Measurements from ENCODE around the gene GDPD4. TPM values are rescaled to one million over a fixed set of nuclear protein-coding genes. Genes with fewer than 3 reads are reported as not detected.

GDPD4 gene
- total and polyA plus RNA-seq, 2 of the 4 experiments (the other 2 are of a cell fraction), result not detected

GRCh38 chr11:77180346-77180745 lies 121.1 kb downstream of the GDPD4 start:
- H3K56ac ChIP-seq (ENCODE audit: extremely low read depth, insufficient read depth, low read length), result no peak overlapping the region
- no peak overlapping the region for H3K4ac ChIP-seq (ENCODE audit: low read depth, low read length)
- no peak overlapping the region for H3K14ac ChIP-seq (replicated peaks; ENCODE audit: low read depth, low read length)
- DNase-seq (no peak), ATAC-seq (ENCODE audit: low read depth) (no peak)
- WGBS, 2 experiments (ENCODE audit: extremely low coverage in 2 of 2, insufficient read length in 1 of 2), result 72% methylated on average over 5 of the region's 11 CpGs; no CpG with 5 or more reads in 1 of the 2 experiments
- H2AK5ac ChIP-seq (ENCODE audit: low read depth, low read length), result no peak overlapping the region
- H3K27me3 ChIP-seq (ENCODE audit: control insufficient read depth, insufficient read depth, low read length), result peaks cover 35% of the 10 kb centered on the region
- H3K27ac ChIP-seq (ENCODE audit: insufficient read depth, low read length), result no peak overlapping the region
- no TSS peak for BruUV-seq (replicated peaks)
- no peak overlapping the region for H2BK5ac ChIP-seq (ENCODE audit: low read depth, low read length, poor library complexity, severe bottlenecking)
- intact Hi-C loops (cut with micrococcal nuclease) (loop anchor here (10.0 kb wide), 1 partner anchor 256 kb away; no protein-coding TSS in a partner anchor), in situ Hi-C loops (cut with MboI; ENCODE audit: low sequenced_read_pairs) (loop anchor here (10.0 kb wide), 1 partner anchor 56 kb away; the partner anchor contains the start of gene MYO7A), dilution Hi-C loops (cut with HindIII; ENCODE audit: low sequenced_read_pairs, unreplicated experiment) (no loop called here)
- no peak overlapping the region for H4K8ac ChIP-seq (ENCODE audit: low read depth in 2 of 2, low read length in 2 of 2)
- no peak overlapping the region for H2BK15ac ChIP-seq (ENCODE audit: low read depth, low read length)
- no peak overlapping the region for H2BK120ac ChIP-seq (ENCODE audit: low read depth, low read length)
- H3K79me1 ChIP-seq (ENCODE audit: low read depth in 1 of 2, low read length in 2 of 2), result no peaks in the 10 kb centered on the region
- H3K4me1 ChIP-seq (ENCODE audit: control insufficient read depth, insufficient read depth, low read length), result no peaks in the 10 kb centered on the region
- H2BK20ac ChIP-seq (ENCODE audit: low read depth, low read length), result no peak overlapping the region
- H4K91ac ChIP-seq (ENCODE audit: insufficient read depth, low read depth, low read length), result no peak overlapping the region
- H2AFZ ChIP-seq (replicated peaks; ENCODE audit: low read length, poor library complexity), result no peak overlapping the region
- no peak overlapping the region for H3K4me3 ChIP-seq (ENCODE audit: insufficient read depth, low read depth, low read length)
- ChIA-PET POLR2A (ENCODE audit: unreplicated experiment) (no interaction called here), CTCF (interaction anchor here (2.0 kb wide), 1 partner anchor 8 kb away, joined by 5 read pairs; no protein-coding TSS in a partner anchor)
- H3K9me1 ChIP-seq (ENCODE audit: insufficient read depth, low read length), result peaks cover 3% of the 10 kb centered on the region; the same call in 1 of the 2 replicates
- H3K9me3 ChIP-seq (ENCODE audit: control insufficient read depth, insufficient read depth, low read length), result no peaks in the 10 kb centered on the region
- no peaks in the 10 kb centered on the region for H3K36me3 ChIP-seq (ENCODE audit: control insufficient read depth, insufficient read depth, low read length)
- H3K9ac ChIP-seq (ENCODE audit: low read depth, low read length), result no peak overlapping the region
- no peak for TF ChIP-seq FOS (IDR thresholded peaks at IDR 0.05; ENCODE audit: low read depth, low read length)
- TF ChIP-seq RAD21 (IDR thresholded peaks at IDR 0.05; ENCODE audit: low read length), result no peak
- no peak for TF ChIP-seq MAZ (IDR thresholded peaks at IDR 0.05; ENCODE audit: borderline replicate concordance, low read depth, low read length)
- no peak overlapping the region for H3K23ac ChIP-seq (ENCODE audit: low read depth, low read length)
- no peak overlapping the region for H4K5ac ChIP-seq (ENCODE audit: low read depth, low read length)
- H3K4me2 ChIP-seq (ENCODE audit: low read depth, low read length), result no peak overlapping the region
- H2AK9ac ChIP-seq (replicated peaks; ENCODE audit: low read depth, low read length, poor library complexity), result no peak overlapping the region
- no peaks in the 10 kb centered on the region for H4K20me1 ChIP-seq (ENCODE audit: insufficient read depth, low read length)
- no peak overlapping the region for H3K18ac ChIP-seq (ENCODE audit: low read depth, low read length)
